Endothelial cell of hepatic sinusoid (primary cell): Measurements from ENCODE around the gene RBMS1.

Experiments used
- in situ Hi-C: cut with HindIII; loops from 2 replicates; pipeline ENCODE4 v1.10.0; 2017; ENCODE audit warnings: low sequenced_read_pairs

RBMS1 gene

DNA sequence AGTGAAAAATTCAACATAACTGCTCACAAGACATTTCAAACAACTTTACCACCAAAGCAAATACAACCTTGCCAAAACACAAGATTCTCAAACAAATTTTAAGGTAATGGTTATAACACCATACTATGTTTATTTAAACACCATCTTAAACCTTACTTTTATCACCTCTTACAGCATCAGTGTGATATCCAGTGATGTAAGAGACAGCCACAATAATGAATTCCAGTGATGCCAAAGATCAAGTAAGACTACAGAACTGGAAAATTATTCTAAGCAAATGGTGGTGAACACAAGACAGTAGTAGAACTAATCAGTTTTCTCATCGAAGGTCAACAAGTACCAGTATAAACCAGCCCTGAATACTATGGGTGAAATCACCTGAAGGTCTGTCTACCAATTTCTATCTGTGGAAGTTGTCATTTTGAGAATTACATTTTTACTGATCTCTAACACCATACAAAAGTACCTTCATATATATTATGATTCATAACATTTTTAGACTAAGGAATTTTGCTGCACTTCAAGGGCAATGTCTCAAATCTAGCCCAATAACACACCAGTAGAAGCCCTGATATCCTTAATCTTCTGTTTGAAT lies 146.2 kb downstream of the RBMS1 start:
- in situ Hi-C loops, result no loop called here

DNA sequence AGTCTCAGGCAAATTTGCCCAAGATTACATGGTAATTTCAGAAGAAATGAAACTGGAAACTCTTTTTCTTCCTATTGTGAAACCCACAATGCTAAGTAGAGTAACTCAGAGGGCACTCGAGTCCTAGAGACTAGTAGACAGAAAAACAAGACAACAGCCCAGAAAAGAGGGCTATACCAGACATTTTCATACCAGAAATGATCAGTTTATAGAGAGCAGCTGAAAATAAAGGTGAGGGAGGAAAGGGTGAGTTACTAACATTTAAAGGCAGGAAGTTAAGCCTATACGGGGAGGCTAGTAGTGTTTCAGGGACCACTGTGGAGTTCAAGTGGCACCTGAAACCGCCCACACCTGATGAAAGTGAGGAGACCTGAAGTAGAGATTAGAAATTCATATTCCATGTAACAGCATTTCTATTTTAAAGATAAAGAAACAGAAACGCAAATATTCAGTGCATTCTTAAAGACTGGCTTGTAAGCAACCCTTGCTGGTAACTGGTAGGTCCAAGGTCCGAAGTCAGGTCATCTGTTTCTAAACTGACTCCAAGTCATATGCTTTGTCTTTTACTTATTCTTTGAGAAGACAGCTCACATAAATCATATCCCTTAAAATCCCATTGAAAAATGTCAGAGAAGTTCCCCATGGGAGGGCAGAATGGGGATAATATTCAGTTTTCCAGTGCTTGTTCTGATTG lies 148.4 kb downstream of the RBMS1 start:
- in situ Hi-C loops, result no loop called here

DNA sequence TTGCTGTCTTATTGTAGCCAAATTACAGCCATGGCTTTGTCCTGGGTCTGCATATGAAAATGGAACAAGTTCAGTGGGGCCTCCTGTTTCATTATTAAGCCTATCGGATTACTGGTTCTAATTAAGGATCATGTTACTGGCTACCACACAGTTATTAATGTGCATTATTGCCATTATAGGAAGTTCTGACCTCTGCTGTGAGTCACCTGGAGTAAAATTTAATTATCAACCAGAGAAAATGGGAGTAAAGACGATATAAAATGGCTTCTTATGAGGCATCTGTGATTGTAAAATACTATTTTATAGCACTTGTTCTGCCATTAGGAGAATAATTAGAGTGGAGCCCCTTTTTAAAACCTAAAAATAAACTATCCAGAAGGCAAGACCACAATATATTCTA lies 150.2 kb downstream of the RBMS1 start:
- in situ Hi-C loops, result no loop called here

DNA sequence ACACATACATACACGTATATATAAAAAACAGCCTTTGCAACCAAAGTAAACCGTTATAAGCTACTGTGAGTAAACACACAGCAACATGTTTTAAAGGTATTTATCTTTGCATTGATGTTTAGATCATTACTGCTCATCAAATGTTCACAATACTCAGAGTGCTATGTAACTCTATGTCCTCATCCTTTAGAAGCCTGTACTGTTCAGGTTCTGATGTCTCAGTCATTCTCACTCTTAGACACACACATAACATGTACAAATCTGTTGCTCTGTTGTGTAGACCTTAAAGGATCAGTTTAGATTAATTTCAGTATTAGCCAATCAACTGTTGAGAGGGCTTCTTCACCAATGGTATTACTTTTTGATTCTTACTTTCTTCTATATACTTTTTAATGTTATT lies 153.9 kb downstream of the RBMS1 start:
- in situ Hi-C loops, result no loop called here

DNA sequence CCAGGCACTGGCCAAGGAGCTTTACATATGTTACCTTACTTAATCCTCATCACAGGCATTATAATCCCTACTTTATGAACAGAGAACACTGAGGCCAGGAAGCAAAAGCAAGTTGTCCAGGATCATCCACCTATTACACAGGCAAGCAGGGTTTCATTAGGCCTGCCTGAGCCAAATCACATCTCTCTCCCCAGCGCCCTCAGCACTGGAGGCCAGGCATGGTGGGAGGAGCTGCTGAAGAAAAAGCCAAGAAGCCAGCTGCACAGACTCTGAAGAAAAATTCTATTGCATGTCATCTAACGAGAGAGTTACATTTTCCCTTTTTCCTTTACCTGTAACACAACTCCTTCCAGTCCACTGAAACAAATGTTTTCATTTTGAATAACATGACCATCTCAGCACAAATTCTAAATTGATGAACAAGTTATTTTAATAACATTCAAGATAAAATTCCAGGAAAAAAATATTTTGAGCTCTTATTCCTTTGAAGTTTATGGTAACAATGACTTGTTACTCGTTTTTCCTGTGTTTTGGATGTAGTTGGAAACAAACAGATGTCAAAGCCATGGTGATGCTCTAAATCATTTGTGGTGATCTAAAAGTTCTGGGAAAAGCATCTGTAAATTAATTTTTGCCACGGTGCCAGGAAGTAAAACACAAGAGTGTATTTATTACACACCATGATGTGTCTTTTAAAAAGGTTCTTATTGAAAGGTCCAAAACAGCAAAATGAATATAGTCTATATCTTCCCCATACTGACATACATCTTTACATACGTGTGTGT lies 154.5 kb downstream of the RBMS1 start:
- in situ Hi-C loops, result no loop called here

DNA sequence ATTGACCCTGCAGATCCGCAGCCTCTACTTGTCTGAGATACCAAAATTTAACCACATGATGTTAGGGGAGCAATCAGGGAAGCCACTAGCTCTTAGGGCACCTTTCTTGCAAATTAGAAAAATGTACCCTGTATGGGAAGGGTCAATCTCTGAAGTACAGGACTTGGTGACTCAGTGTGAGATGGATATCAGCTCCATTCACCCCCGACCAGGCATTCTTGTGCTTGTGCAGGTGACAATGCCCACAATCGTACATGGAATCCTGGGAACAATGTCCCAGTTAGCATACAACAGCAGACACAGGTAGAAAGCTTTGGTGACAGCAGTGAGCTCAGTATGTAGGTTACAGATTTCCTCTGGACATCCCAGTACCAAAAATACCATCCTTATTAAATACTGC lies 155.9 kb downstream of the RBMS1 start:
- in situ Hi-C loops, result no loop called here

DNA sequence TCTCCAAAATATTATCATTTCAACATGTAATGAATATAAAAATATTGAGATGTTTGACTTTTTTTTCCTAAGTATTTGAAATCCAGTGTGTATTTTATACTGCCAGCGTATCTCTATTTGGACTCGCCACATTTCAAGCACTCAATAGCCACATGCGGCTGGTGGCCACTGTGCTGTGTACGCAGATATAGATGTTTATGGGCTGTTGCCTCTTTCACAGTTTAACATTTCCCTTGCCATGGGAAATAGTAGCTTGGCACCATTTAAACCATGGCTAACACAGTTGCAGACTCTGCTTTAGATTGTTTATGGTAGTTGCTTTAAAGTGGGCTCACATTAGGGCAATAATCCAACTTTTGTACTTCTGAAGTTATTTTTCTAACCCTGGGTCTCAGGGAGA lies 157.0 kb downstream of the RBMS1 start:
- in situ Hi-C loops, result no loop called here

DNA sequence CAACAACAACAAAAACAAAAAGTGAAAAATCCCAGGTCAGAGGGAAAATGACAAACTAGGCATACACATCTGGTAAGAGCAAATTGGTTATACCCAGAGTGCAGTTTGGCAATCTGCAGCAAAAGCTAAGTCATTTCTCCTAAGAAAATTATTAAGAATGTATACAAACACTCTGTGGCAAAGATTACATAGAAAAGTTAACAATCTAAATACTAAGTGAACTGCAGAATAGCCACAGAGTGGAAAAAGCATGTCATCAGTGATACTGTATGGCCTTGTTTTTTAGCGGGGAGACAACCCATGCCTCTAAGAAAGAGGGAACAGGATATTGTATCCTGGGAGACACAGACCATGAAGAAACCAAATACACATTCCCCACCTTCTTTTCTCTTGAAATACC lies 157.5 kb downstream of the RBMS1 start:
- in situ Hi-C loops, result no loop called here

DNA sequence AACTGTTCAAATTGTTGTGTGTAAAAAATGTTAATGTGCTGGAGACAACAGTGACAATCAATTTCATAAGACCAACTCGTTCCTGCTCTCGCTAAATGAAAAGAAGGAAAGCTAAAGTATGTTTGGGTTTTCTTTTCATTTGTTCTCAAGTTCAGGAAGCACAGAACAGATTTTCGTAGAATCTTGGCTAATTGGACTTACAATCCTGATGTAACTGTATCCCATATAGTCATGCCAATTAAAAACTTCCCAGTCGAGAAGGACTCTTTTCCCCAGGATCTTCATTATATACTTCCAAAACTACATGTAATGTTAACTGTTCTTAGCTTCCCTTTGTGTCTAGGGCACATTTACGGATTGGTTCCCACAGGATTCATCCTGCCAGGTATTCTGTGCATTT lies 158.2 kb downstream of the RBMS1 start:
- in situ Hi-C loops, result no loop called here

DNA sequence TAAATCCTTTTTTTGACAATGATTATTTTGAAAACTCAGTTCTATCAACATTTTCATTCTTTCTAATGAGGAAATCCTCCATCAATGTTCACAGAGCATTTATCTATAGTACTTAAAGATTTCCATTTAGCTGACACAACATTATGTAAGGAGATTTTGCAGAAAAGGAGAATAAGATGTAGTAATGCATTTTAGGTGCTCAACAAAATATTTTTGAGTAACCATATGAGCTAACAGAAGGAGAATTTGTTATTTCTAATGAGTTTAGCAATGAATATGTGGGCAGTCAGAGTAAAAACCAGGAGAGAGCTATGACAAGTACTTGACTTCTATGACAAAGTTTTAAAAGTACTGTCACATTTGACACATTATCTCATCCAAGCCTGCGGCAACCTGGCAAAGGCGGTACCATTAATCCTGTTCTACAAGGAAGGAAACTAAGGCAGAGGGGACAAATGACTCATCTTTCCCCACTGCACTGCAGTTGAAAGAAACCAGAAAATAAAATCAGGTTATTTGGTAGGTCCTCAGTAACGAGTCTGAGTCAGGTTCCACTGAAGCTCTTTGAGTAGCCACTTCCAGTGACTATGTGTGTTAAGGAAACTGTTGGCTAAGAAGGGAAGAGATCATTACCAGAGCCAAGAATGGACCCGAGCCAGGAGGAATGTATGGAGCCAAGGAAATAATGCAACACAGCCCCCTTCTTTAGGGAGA lies 159.4 kb downstream of the RBMS1 start:
- in situ Hi-C loops, result no loop called here

DNA sequence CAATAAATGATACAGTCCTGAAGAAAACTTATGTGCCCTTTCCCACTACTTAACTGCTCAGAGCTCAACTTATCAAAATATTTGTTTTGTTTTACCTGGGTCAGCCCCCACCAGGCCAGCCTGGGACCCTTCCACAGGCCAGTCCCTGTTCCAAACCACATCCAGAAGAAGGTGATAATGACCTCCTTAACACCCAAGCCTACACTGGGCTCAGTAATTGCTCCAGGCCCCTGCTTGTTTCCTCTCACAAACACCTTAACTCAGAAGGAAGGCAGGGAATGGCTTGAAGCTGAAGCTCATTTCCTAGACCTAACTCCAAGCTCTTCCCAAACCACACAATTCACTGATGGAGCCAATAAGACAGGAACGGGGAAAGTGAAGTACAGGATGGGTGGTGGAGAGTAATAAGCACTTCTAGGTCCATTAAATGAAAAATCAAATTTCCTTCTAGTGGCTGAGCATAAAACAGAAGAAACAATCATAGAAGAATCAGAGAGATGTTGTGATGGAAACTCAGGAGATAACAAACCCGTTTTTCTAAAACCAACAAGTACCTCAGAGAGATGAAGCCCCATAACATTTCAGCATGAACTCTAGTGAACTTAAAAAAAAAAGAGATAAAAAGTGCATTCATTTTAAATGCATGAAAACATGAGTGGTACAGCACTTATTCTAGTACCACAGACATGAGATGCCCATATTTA lies 160.1 kb downstream of the RBMS1 start:
- in situ Hi-C loops, result no loop called here

DNA sequence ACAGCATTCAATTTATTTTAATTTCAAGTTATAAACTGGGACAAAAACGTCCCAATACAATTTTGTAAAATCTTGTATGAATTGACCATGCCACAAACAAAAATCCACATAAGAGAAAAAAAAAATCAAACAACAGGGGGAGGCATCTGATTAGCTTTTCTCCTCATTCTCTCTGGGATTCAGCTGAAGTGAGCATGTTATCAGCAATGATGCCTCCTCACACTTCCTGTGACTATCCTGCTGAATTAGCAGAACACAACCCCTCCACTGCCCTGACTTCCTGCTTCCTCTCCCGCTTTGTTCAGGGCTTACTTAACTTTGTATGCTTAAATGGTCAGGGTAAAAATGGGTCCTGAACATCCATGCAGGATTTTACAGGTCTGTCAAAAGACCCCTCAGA lies 161.3 kb downstream of the RBMS1 start:
- in situ Hi-C loops, result no loop called here

DNA sequence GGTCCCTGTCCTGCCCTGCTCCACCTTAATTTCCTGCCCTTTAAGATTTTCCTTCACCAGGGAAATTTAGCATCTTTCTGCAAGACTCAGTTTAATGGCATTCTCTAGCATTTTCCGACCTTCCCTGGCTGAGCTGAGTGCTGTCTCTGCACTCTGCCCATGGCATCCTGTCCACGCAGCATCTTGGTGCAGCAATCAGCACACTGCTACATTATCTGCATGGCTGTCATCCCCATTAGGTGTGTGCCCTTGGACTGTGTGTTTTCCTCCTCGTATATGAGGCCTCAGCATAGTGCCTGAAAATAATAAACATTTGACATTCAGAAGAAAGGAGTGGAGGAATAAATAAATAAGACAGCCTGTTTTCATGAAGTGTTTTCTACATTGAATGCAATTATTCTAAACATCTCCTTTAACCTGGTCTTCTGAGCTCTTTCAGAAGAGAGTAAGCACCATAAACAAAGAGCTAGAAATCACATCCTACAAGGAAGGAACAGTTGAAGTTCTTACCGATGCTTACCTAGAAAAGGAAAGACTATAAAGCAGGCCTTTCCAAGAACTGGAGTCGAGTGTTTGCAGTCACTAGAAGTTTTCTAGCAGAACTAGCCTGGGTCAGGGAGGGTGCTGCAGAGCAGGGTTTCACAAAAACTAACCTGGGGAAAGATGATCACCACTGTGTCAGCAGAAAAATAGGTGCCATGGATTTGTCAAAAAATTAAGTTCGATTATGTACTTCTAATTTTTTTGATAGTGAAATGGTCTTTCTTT lies 162.2 kb downstream of the RBMS1 start:
- in situ Hi-C loops, result no loop called here

DNA sequence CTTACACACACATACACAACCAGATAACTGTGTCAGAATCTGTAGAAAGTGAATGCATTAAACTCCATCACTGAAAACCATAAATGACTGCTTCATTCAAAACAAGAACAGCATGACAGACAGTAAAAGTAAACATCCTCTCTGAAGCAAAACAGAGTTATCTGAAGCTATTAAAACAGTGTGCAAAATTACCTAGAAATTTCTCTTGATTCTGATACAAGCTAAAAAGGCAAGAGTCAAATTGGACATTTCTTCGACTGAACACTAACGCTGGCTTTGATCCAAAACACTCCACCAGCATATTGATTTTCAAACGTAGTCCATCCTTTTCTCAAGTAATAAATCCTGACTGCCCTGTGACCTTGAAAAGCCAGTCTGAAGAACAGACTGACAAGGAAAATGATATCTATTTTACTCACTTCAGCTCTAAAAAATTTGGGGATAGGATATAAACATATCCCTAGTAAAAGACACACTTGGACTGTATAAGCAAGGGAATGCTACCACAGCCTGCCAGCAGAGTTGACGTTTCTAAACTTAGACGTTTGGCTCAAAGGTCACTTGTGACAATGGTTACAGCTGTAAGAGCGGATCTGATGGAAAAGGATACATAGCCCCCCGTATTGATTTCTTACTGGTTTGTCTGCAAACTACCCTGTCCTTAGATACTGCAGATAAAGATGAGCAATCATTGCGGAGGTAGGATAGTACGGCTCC lies 164.6 kb downstream of the RBMS1 start:
- in situ Hi-C loops, result loop anchor here (5.0 kb wide), 1 partner anchor 63 kb away; no protein-coding TSS in a partner anchor

DNA sequence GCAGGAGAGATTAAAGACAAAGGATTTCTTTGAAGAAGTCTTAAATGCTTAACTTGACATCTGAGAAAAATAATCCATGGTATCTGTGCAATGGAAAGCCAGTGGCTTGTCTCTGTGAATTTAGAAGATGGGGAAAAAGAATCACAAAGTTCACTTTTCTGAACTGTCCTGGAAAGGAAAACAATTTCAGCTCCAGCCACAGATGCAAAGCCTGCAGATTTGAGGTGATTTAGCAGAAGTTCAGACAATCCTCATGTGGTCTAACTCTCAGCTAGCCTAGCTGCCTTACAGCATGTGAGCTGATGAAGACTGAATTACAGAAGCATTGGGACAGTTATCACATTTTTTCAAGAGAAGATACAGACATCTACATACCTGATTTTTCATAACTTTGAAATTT lies 166.8 kb downstream of the RBMS1 start:
- in situ Hi-C loops, result loop anchor here (5.0 kb wide), 1 partner anchor 66 kb away; no protein-coding TSS in a partner anchor

DNA sequence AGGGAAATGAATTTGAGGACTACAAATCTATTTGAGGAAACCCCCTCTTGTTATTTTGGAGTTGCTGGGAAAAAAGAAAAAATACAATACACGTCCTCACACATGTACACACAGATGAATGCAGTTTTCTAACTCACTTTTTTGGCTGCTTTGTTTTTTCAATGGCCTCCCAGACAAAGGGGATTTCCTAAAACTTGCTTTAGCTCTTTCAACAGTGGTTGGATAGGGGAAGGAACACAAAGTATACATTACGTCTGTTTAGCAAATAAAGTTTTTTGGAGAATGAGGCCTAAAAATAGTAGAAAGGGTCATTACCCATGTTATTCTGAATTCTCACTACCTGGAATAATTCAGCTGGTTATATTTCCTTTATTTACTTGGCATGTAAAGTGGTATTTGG lies 168.2 kb downstream of the RBMS1 start:
- in situ Hi-C loops, result loop anchor here (5.0 kb wide), 1 partner anchor 67 kb away; no protein-coding TSS in a partner anchor

DNA sequence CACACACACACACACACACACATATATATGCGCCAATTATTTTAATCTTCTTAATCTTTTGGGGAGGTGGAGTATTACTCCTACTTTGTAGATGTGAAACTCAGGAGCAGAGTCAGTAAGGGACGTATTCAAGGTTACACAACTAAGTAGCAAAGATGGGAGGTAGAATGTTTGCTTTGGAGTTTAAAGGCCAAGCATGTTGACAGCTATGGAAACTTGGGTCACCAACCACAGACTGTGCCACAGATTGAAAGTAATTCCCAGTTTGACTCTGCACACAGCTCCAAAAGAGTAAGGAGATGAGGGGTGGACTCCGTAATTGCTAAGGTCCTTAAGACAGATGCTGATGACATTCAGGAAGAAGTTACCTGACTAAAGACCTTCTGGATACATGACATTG lies 168.7 kb downstream of the RBMS1 start:
- in situ Hi-C loops, result loop anchor here (5.0 kb wide), 2 partner anchors 67 to 637 kb away; no protein-coding TSS in a partner anchor

DNA sequence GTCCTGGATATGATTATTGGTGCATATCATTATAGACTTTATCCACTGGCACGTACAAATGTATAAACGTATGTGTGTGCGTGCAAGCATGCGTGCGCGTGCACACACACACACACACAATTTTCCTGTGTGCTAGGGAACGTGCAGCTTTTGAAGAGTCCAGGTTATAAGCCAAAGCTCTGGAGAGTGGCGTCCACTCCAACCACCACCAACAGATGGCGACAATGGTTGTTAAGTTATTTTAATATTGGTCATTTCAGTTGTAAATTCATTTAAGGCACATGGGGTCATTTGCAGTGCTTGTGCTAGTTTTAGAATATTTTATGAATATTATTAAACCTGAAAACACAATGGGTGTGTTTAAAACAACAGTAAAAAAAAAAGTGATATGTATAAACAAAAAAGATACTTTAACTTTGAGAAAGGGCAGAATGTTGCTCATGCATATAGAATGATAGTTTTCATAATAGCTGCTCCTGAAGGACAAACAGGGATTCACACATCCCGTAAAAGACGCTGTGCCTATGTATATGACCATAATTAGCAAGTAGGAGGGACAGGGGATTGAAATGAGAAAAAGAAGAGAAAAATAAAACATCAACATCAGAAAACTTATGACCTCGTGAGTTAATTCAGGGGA lies 169.3 kb downstream of the RBMS1 start:
- in situ Hi-C loops, result loop anchor here (5.0 kb wide), 1 partner anchor 638 kb away; no protein-coding TSS in a partner anchor

DNA sequence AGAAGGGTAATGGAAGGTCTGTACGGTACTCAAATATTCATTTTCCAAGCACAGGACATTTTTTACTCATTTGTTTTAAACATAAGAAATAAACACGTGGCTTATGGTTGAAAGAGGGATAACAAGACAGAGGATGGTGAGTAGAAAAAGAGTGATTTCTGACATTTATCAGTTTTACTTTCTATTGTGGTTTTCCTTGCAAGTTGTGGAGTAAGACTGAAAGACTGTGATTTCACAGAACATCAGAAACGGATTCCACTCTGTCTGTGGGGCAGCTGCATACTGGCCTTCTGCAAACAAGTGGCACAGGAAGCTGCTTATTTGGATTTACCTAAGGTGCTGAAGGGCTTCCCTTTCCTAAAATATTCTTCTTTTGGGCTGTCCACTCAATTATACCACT lies 171.3 kb downstream of the RBMS1 start:
- in situ Hi-C loops, result loop anchor here (5.0 kb wide), 1 partner anchor 640 kb away; no protein-coding TSS in a partner anchor
